ENCODE measurements around the gene KCNMA1. TPM values are rescaled to one million over a fixed set of nuclear protein-coding genes. Genes with fewer than 3 reads are reported as not detected.

KCNMA1 gene
- total and polyA plus RNA-seq, 10 of the 15 experiments (the other 5 are each of a cell fraction or from before 2014, with no cell fraction given) = 8.5 to 77.0 (median 21.3) TPM

- ATAC-seq = no peak
- no peaks in the 10 kb centered on the region for H3K9me3 ChIP-seq (replicated peaks; ENCODE audit: control insufficient read depth, insufficient read depth, low read length)
- H3K27ac ChIP-seq (ENCODE audit: control insufficient read depth, insufficient read depth) = no peak overlapping the region
- ChIA-PET RAD21 (ENCODE audit: unreplicated experiment) (interaction anchor here (1.0 kb wide), 1 partner anchor 159 kb away, joined by 3 read pairs; no protein-coding TSS in a partner anchor), SMC1A (ENCODE audit: uncharacterized antibody, unreplicated experiment) (no interaction called here), POLR2A (interaction anchor here (0.5 to 1.6 kb wide), 2 partner anchors 25 to 528 kb away, joined by 3 to 5 read pairs; no protein-coding TSS in a partner anchor), CTCF (interaction anchor here (2.4 kb wide), 1 partner anchor 211 kb away, joined by 8 read pairs; no protein-coding TSS in a partner anchor)
- H3K4me3 ChIP-seq = no peak overlapping the region
- H3K9ac ChIP-seq (ENCODE audit: control insufficient read depth, insufficient read depth, low read length) = no peak overlapping the region
- H2AFZ ChIP-seq (ENCODE audit: control insufficient read depth, low read depth, low read length) = no peak overlapping the region
- FAIRE-seq = no peak
- H3K4me1 ChIP-seq (ENCODE audit: control insufficient read depth, insufficient read depth, low read length) = no peaks in the 10 kb centered on the region
- H4K20me1 ChIP-seq (ENCODE audit: control insufficient read depth, insufficient read depth) = no peaks in the 10 kb centered on the region; the same call in 1 of the 2 replicates
- intact Hi-C loops (cut with micrococcal nuclease; ENCODE audit: unreplicated experiment) (loop anchor here (5.0 kb wide), 1 partner anchor 133 kb away; no protein-coding TSS in a partner anchor), in situ Hi-C loops (cut with MboI) (no loop called here)
- DNase-seq (ENCODE audit: low read depth, low spot score) = no peak
- no TSS peak for BruUV-seq (replicated peaks)
- WGBS (ENCODE audit: insufficient coverage, insufficient replicate concordance, low lambda C conversion rate, missing lambda C conversion rate) = 33% methylated on average over 2 of the region's 2 CpGs
- no peak overlapping the region for H3K4me2 ChIP-seq (ENCODE audit: control insufficient read depth, insufficient read depth)
- no peaks in the 10 kb centered on the region for H3K79me2 ChIP-seq (ENCODE audit: control insufficient read depth, insufficient read depth, low read length)
- no peaks in the 10 kb centered on the region; a peak in 1 of 4 replicates for H3K27me3 ChIP-seq (replicated peaks in 1 of 2; ENCODE audit: control insufficient read depth in 2 of 2, insufficient read depth in 2 of 2, low read length in 1 of 2)
- TF ChIP-seq MAX (IDR thresholded peaks at IDR 0.05; ENCODE audit: low read depth, low read length) = no peak
- no peak for TF ChIP-seq GATAD2B (conservative IDR thresholded peaks at IDR 0.05; ENCODE audit: low read depth)
- TF ChIP-seq RFX5 (IDR thresholded peaks at IDR 0.05; ENCODE audit: low read depth, low read length) = no peak
- no peak for TF ChIP-seq E2F4 (IDR thresholded peaks at IDR 0.05; ENCODE audit: low read depth, low read length)
- no peak for TF ChIP-seq BCL3 (IDR thresholded peaks at IDR 0.05; ENCODE audit: borderline replicate concordance, insufficient read depth, low read depth, low read length, poor library complexity, severe bottlenecking)
- no peak for TF ChIP-seq NFYA (IDR thresholded peaks at IDR 0.05; ENCODE audit: borderline replicate concordance, low read depth, low read length)
- TF ChIP-seq SRF (IDR thresholded peaks at IDR 0.05; ENCODE audit: low read depth in 2 of 2, low read length in 2 of 2) = no peak
- no peak for TF ChIP-seq SMAD5 (IDR thresholded peaks at IDR 0.05; ENCODE audit: low read depth)
- no peak for TF ChIP-seq POLR2AphosphoS2 (IDR thresholded peaks at IDR 0.05; ENCODE audit: low read depth, low read length)
- no peak for TF ChIP-seq BCL11A (IDR thresholded peaks at IDR 0.05; ENCODE audit: low read depth, low read length)
- TF ChIP-seq POLR2AphosphoS5 (IDR thresholded peaks at IDR 0.05; ENCODE audit: low read length) = no peak
- no peak for TF ChIP-seq NR2C1 (IDR thresholded peaks at IDR 0.05)
- no peak for TF ChIP-seq IRF5 (IDR thresholded peaks at IDR 0.05; ENCODE audit: borderline replicate concordance)
- TF ChIP-seq TCF7 (IDR thresholded peaks at IDR 0.05; ENCODE audit: borderline replicate concordance) = no peak
- no peak for TF ChIP-seq ZBTB40 (IDR thresholded peaks at IDR 0.05; ENCODE audit: borderline replicate concordance)
- no peak for TF ChIP-seq TARDBP (IDR thresholded peaks at IDR 0.05; ENCODE audit: borderline replicate concordance)
- no peaks in the 10 kb centered on the region for H3K36me3 ChIP-seq (ENCODE audit: control insufficient read depth in 2 of 2, insufficient read depth in 2 of 2, low read length in 1 of 2)
Measured at GRCh38 chr10:77385315-77385714, 252.3 kb downstream of the KCNMA1 start.
